HG02763 (cell line): ENCODE measurements around the gene MCC.

ENCODE experiments used
- ATAC-seq: cut with Tn5 transposase; IDR thresholded peaks from one replicate; pipeline ENCODE4 v1.9.1; 2021; ENCODE audit warnings: mild to moderate bottlenecking, moderate library complexity; ENCODE audit not compliant: unreplicated experiment

Gene MCC

DNA sequence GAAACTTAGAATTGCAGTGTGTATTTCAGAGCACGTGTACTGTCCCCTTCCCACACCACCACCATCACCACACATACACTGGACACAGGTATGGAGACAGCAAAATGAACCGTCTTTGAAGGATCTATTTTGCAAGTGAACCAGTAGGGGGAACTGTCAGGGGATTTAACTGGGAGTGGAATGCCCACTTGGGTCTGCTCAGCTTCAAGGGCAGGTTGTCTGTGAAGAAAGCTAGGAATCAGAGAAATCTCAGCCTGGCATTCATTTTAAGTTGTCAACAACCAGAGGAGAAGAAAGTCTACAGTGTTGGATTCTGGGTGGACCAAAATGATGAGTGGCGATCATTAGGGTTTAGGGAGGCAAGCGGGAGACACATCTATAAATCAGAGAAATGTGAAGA lies 364.6 kb downstream of the MCC start:
- ATAC-seq: no peak

DNA sequence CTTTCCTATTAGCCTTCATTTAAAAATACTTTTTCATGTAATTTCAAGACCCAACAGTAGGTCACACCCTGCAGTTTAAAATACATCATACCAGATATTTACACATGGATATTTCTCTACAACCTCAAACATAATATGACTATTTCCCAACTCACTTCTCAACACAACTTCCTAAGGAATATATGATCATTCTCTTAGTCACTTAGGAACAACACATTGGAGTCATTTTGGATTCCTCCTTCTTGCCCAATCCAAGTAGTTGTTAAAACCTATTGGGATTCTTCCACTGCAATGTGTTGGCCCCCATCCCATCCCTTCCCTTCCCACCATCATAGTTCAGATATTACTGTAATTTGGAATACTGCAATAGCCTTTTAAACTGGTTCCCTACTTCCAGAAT lies 366.2 kb downstream of the MCC start:
- no peak for ATAC-seq

DNA sequence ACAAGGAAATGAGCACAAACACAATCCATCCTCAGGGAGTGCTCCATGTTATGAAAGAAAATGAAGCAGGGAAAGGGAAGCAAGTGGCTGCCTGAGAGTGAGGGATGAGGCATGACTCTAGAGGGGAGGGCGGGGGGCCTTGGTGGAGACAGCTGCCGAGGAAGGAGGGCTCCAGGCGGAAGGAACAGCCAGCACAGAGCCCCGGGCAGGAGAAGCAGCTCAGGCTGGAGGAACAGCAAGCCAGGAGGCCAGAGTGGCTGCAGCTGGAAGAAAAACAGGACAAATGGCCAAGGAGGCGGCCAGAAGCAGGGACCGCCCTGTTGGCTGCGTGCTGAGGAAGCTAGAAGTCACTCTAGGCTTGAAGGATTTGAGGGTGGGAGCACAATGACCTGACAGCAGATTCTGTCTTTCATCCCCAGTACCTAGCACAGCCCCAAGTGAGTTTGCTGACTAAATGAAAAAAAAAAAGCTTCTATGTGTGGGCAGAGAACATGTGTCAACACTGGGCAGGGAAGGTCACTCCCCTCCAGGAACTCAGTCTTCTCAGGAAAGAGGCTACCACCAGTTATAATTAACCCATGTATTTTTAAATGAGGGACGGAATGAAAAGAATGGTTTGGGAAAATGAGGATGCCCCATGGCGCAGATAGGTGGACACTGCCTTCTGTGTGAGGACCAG lies 368.9 kb downstream of the MCC start:
- no peak for ATAC-seq

DNA sequence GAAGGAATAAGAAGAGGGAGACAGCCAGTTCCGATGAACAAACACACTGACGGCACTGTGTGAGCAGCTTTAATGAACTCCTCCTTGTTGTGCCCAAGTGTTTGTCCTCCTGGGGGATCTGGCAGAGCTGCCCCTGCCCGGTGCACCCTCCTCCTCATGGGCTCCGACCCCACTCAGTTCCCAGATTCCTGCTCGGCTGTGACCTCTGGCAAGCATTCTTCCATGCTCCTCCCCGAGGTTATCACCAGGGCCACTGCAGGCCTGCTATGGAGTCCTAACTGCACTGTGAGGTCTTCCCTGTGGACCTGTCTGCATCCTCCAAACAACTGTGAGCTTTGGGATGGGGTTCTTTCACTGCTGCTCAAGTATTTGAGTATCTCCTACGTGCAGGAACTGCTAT lies 369.5 kb downstream of the MCC start:
- ATAC-seq: no peak

DNA sequence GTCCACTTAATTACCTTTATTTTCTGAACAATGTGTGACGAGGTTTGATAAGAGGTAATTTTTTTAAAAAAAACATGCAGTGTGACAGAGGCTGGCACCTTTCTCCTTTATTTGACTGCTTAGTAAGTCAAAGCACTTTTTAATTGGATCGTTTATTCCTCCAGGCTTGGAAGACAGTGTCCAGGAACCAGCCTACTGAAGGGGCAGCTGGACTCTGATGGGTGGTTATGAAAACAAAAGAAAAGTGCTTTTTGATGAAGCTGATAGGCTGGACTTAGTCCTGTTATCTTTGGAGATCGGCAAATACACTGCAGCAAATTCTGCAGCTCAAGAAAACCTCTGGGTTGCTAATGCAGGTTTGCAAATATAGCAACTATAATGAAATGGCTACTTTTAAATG lies 370.0 kb downstream of the MCC start:
- no peak for ATAC-seq

DNA sequence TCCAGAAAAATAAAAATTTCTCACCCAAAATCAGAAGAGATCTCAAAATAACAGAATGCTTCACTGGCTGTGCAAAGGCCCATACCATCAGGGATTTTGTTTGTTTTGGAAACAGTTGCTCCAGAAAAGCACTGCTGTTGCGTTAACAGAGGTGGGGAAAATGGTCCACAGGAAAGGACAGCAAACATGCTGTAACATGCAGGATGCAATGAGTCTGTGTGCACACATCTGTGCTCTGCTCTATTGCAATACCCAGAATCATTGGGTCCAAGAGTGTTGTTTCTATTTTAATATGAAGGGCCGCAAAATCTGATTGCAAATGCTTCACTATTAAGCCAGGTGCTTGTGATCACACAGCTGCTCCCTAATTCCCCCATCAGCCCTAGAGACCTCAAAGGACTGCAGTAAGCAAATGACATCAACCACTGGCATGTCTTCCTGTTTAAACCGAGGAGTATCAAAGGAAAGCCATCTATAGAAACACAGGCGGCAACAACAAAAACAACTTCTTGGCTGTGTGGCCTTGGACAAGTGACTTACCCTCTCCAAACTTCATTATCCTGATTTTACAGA lies 370.6 kb downstream of the MCC start:
- no peak for ATAC-seq

DNA sequence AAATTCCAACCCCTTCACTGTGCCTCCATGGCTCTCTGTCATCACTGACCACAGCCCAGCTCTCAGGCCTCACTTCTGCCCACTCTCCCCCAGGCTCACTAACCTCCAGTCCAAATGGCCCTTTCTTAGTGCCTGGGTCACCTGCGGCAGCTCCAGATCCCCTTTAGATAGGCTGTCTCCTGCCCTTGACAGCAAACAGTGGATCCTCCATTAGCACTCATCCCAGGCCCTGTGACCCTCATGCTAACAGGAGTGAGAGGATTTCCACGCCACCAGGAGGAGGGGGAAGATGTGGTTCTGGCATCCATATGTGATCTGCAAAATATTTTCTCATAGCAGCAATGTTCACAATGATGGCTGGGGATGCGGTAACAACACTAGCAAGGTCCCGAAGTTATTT lies 372.3 kb downstream of the MCC start:
- no peak for ATAC-seq

DNA sequence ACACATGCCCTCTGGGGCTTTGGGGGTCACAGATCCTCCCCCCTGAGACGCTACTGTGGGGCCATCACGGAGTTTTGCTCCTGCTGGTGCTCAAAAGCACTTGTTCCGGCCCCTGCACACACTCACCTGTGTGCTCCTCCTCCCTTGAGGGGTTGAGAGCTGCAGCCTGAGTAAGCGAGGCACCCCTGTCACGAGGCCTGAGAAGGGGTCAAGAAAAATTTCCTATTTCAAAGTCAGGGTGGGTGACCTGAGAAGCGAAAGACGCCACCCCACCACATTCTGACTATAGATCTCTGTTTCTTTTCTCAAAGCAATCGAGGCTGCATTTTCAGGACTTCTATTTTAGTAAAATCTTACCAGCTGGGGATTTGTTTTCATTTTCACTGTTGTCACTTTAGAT lies 373.2 kb downstream of the MCC start:
- ATAC-seq: no peak

DNA sequence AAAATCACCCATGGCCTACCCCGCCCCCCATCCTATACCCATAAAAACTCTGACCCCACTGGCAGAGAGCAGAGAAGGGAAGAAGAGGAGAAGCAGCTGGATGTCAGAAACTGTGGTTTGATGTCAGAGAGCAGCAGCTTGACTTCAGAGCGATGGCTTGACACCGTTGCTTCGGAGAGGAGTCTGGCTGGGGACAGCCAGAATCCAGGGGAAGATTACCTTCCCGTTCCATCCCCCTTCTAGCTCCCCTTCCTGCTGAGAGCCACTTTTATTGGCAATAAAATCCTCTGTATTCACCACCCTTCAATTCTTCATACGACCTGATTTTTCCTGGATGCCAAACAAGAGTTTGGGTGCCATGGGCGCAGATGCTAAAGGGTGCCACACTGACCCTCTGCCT lies 373.7 kb downstream of the MCC start:
- ATAC-seq: no peak

DNA sequence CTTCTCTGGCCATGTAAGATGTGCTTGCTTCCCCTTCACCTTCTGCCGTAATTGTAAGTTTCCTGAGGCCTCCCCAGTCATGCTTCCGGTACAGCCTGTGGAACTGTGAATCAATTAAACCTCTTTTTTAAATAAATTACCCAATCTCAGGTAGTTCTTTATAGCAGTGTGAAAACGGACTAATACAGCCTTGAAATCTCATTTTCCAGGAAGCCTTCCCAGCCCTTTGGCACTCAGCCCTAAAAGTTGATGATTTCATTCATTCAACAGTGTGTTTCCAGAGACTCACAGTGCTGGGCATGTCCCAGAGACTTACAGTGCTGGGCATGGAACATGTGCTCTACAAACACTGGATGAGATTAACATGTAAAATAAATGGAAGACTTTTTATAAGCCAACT lies 375.8 kb downstream of the MCC start:
- no peak for ATAC-seq

DNA sequence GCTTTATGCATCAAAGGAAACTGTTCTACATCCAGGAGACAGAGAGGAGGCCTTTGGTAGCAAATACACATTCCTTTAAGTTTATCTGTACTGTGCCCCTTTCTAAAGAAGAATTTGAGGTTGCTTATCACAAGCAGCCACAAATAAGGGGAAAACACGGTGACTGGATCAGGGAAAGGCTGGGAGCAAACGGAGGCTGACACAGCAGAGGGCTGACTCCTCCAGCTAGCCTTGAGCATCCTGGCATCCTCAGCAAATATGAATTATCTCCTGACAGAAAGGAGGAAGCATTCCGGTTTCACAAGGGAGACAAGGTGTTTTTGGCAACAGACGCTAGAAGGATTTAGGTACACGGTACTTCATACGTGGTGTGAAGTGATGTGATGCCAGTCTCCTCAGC lies 378.1 kb downstream of the MCC start:
- ATAC-seq: no peak

DNA sequence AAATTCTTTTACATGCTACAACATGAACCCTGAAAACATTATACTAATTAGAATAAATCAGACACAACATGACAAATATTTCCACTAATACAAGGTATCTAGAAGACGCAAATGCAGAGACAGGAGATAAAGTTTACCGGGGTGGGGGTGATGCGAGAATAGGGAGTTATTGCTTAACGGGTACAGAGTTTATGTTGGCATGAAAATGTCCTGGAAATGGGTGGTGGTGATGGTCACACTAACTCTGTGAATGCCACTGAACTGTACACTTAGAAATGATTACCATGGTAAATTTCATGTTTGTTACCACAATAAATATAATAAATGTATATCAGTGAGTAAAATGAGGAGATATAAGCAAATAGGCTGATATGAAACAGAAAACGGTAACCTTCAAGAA lies 378.9 kb downstream of the MCC start:
- no peak for ATAC-seq

DNA sequence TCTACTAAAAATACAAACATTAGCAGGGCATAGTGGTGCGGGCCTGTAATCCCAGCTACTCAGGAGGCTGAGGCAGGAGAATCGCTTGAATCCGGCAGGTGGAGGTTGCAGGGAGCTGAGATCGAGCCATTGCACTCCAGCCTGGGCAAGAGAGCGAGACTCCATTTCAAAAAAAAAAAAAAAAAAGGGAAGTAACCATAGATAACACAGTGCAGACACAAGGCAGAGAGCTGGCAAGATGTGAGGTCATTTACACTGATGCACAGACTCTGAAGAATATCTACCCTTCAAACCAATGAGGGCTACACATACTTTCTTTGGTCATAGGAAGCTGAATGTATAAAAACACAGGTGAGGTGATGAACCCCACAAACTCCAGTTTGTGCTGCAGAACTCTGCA lies 379.8 kb downstream of the MCC start:
- no peak for ATAC-seq

DNA sequence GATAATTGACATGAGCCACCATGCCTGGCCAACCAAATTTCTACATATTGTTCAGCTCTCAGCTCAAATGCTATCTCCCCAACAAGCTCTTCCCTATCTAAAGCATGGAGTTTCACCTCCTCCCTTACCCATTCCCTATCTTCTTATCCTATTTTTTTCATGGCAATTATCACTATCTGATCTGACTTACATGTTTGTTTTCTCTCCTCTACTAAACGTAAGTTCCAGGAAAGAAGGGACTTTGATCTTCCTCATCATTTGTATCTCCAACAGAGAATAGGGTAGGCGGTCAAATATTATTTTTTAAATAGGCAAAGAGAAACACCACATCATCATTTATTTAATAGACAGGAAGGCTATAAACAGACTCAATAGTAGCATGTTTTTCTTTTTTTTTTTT lies 381.4 kb downstream of the MCC start:
- ATAC-seq: no peak

DNA sequence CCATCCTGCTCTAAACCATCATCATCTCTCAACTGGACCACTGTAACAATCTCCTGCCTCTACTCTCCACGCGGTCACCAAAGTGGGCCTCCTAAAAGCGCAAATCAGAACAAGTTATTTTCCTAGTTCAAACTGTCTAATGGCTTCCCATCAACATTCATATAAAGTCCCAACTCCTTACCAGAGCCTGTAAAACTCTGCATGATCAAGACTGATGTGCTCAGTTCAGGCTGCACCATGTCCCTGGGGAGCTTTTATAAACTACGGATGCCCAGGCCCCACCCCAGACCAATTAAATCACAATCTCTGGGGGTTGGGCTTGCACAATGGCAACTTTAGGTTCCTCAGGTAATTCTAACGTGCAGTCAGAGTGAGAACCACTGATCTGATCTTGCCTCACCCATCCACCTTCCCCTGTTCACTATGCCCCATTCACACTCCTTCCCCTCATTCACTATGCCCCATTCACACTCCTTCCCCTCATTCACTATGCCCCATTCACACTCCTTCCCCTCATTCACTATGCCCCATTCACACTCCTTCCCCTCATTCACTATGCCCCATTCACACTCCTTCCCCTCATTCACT lies 382.5 kb downstream of the MCC start:
- ATAC-seq: no peak

DNA sequence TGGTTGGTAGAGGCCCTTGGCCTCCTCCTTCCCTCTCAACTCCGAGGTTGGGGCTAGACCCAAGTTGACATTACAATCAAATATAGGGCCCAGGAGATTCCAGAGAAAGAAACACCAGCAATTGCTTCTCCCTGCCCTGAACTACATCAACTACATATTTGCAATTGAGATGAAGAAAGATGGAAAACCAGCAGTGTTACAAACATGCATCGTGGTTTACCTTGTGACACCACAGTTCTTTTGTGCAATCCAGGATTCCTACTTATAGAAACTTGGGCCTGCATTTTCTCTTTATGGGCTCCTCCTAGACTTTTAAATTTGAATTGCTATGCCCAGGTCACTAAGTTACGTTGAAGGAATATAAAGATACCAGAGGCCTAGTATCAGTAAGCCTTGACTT lies 384.9 kb downstream of the MCC start:
- ATAC-seq: no peak

DNA sequence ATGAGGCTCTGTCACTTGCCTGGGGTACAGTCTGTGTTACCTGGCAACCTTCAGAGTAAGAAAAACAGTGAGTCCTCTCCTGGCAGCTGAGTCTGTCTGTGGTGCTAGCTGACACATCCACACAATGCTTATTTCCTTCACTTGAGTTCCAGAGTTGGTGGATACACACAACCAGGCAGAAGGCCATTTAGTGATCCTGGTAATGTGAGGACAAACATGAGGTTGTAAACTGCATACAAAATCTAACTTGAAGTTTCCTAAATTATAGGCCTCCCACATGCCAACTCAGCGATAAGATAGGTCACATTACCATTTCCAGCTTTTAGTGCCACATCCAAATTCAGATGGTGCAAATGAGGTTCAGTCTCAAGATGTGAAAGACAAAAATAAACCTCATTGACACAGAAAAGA lies 386.1 kb downstream of the MCC start:
- ATAC-seq: no peak

DNA sequence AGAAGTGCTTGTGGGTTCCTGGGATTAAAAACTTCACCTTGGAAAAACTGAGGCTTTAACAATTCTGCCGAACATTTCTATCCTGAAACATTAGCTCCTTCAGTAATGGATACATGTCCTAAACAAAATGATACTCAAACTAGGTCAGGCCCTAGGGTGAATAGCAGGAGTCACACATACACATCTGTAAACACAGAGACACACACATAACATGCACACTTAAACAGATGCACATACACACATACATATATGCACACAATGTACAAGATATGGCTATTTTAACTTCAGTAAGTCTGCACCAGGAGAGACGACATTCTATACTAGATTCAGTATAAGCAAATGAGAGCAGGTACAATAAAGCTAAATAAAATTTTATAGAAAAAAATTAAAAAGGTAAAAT lies 387.3 kb downstream of the MCC start:
- ATAC-seq: no peak

DNA sequence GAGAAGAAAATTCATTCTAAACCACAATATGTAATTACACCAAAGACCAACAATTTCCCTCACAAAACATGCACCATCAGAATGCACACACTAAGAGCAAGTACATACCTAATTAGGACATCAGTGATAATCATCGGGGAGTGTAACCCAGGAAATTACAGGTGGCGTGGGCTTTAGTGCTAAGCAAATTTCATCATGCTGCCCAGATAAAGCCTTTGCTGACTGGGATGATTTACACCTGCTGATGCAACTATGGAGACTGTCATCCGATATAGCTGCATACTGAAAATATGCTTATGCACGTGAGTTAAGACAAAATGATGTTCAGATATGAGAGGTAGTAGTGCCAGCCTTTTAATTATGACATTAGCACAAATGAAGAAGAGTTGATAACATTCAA lies 388.4 kb downstream of the MCC start:
- ATAC-seq: no peak

DNA sequence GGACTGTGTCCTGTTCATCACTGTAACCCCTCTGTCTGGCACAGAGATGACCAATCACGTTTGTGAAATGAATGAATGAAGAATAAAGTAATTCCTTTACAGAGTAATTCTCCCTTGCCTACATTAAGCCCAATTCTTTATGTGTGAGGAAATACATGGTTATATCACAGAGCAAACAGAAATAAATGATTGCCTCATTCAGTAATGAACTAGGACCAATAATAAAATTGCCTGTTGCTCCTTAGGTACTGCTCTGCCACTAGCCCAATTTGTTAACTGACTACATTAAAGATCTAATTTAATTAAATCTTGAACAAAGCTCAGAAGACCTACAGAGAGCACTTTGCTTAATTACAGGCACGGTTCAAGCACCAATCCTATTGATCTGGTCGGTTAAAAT lies 389.9 kb downstream of the MCC start:
- no peak for ATAC-seq

DNA sequence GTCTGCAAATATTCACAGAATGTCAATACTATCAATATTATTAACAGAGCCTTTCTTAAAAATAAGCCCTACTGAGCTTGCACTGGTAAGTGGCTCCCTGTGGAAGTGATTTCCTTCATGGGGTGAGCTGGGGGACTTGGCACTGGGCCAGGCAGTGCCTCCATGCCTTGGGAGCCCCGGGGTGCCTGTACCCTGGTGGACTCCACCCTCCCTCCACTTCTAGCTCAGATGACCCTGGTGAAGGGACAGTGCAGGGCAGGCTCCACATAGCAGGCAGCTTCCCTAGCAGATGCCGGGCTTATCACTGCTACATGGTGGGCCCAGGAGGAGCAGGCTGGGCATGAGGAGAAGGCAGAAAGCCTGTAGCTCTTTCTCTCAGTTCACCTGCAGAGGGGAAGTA lies 392.4 kb downstream of the MCC start:
- ATAC-seq: no peak

DNA sequence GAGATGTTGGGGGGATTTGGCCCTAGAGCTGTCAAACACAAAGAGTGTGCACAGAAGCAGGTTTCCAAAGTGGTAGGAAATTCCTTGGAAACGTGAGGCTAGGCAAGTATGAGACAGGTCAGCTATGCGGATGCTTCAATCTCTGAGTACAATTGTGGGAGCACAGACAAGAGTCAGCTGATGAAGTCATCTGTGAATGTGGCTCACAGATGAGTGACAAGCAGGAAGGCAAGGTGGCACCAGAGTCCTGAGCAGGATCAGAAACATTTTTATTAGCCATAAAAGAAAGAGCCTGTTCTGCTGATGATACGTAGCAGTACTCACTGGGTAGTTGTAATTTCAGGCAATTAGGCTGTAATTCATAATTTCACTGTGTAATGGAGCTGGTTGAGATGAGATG lies 394.7 kb downstream of the MCC start:
- no peak for ATAC-seq

DNA sequence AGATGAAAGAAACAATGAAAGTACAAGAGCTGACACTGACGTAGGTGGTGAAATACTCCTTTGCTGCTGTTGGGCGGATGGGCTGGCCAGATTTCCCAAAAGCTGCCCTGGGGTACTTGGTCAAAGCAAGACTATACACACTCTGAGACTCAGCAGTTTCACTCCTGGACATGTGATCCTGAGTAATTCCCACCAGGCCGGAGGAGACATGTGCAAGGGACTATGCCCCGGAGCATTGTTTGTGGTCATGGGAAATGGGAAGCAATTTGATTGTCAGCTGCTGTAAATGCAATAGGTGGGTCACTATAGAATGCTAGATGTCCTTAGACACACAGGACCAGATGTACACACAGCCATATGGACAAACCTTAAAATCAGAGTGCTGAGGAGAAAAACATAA lies 395.6 kb downstream of the MCC start:
- ATAC-seq: no peak
